Measurements from ENCODE around the gene USH1C. TPM values are rescaled to one million over a fixed set of nuclear protein-coding genes. Genes with fewer than 3 reads are reported as not detected.

The USH1C gene
- total and polyA plus RNA-seq, 7 donors: 0.05 to 0.44 (median 0.14) TPM; not detected in 4

DNA sequence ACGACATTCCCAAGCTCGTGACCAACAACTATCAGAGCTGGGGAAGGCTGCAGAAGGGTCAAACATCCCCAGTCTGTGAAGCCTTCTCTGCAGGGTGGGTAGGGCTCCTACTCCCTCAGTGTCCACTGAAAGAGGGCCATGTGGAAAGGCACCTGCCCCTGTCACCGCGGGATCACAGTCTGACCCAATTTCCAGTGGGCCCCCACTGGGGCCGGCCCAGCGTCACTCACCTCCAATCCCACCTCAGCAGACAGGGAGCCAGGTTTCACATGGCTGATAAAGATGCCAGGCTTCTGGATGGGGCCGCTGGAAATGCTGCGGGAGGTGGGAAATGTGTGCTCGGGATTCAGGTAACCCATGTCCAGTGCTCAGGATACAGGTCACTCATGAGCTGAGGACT, 20.0 kb downstream of the USH1C start:
- peaks cover 3% of the 10 kb centered on the region for H3K4me1 ChIP-seq
- no peaks in the 10 kb centered on the region for H3K27me3 ChIP-seq (ENCODE audit: insufficient read depth in 3 of 3, low read length in 2 of 3)
- TF ChIP-seq, protein P1, sequence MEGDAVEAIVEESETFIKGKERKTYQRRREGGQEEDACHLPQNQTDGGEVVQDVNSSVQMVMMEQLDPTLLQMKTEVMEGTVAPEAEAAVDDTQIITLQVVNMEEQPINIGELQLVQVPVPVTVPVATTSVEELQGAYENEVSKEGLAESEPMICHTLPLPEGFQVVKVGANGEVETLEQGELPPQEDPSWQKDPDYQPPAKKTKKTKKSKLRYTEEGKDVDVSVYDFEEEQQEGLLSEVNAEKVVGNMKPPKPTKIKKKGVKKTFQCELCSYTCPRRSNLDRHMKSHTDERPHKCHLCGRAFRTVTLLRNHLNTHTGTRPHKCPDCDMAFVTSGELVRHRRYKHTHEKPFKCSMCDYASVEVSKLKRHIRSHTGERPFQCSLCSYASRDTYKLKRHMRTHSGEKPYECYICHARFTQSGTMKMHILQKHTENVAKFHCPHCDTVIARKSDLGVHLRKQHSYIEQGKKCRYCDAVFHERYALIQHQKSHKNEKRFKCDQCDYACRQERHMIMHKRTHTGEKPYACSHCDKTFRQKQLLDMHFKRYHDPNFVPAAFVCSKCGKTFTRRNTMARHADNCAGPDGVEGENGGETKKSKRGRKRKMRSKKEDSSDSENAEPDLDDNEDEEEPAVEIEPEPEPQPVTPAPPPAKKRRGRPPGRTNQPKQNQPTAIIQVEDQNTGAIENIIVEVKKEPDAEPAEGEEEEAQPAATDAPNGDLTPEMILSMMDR (IDR thresholded peaks at IDR 0.05): no peak
- H3K9me3 ChIP-seq: no peaks in the 10 kb centered on the region
- H3K36me3 ChIP-seq (ENCODE audit: insufficient read depth in 1 of 2, low read depth in 1 of 2): no peaks in the 10 kb centered on the region
- DNase-seq: no peak
- no peak overlapping the region for H3K4me3 ChIP-seq
- intact Hi-C loops (cut with DNase I): no loop called here
- H3K27ac ChIP-seq: no peak overlapping the region
- no peak for ATAC-seq
- 91 to 96% (median 92%) methylated on average over 9 of the region's 9 CpGs for WGBS, 3 donors

DNA sequence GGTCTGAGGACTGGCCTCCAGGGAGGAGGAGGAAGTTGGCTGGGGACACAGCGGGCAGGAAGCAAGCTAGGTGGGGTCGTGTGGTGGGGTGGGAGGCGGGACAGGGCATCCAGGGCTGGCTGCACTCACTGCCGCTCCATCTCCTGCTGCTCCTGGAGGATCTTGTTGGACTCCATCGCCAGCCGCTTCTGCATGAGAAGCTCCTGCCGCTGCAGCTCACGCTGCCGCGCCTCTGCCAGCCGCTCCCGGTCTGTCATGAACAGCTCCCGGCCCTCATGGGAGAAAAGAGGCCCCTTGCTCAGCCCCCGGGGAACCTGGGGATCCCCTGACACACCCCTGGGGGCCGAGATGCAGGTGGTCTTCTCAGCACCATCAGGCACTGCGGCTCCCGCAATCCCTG, 21.6 kb downstream of the USH1C start:
- TF ChIP-seq, protein P1 (IDR thresholded peaks at IDR 0.05): no peak
- DNase-seq (no peak), ATAC-seq (no peak)
- H3K36me3 ChIP-seq (ENCODE audit: insufficient read depth in 1 of 2, low read depth in 1 of 2): no peaks in the 10 kb centered on the region
- H3K27me3 ChIP-seq (ENCODE audit: insufficient read depth in 3 of 3, low read length in 2 of 3): no peaks in the 10 kb centered on the region
- no peak overlapping the region for H3K4me3 ChIP-seq
- no peak overlapping the region for H3K27ac ChIP-seq
- H3K4me1 ChIP-seq: no peaks in the 10 kb centered on the region
- intact Hi-C loops (cut with DNase I): no loop called here
- WGBS, 3 donors: 88 to 92% (median 90%) methylated on average over 16 to 17 of the region's 17 CpGs
- H3K9me3 ChIP-seq: no peaks in the 10 kb centered on the region

GRCh38 chr11:17521106-17521900, 22.9 kb downstream of the USH1C start:
- no peak for DNase-seq
- no peaks in the 10 kb centered on the region for H3K9me3 ChIP-seq

GRCh38 chr11:17519061-17519885, 24.9 kb downstream of the USH1C start:
- Histone ChIP-seq H3K27ac (no peak overlapping the region), H3K4me1 (no peaks in the 10 kb centered on the region), H3K9me3 (no peaks in the 10 kb centered on the region), H3K4me3 (no peak overlapping the region), H3K27me3 (ENCODE audit: insufficient read depth in 3 of 3, low read length in 2 of 3) (no peaks in the 10 kb centered on the region), H3K36me3 (ENCODE audit: insufficient read depth in 1 of 2, low read depth in 1 of 2) (no peaks in the 10 kb centered on the region)
- WGBS, 3 donors: 72 to 78% (median 74%) methylated on average over 7 of the region's 7 CpGs
- TF ChIP-seq, protein P1 (IDR thresholded peaks at IDR 0.05): no peak
- intact Hi-C loops (cut with DNase I): no loop called here
- ATAC-seq (no peak), DNase-seq (no peak)

More at GRCh38 chr11:17521106-17521900, 22.9 kb downstream of the USH1C start:
- Histone ChIP-seq H3K36me3 (ENCODE audit: insufficient read depth in 1 of 2, low read depth in 1 of 2) (no peaks in the 10 kb centered on the region), H3K4me1 (no peaks in the 10 kb centered on the region), H3K27me3 (ENCODE audit: insufficient read depth in 3 of 3, low read length in 2 of 3) (no peaks in the 10 kb centered on the region), H3K27ac (no peak overlapping the region), H3K4me3 (no peak overlapping the region)
- TF ChIP-seq, protein P1 (IDR thresholded peaks at IDR 0.05): no peak
- 89 to 96% (median 91%) methylated on average over 11 of the region's 11 CpGs for WGBS, 3 donors
- no peak for ATAC-seq
- intact Hi-C loops (cut with DNase I): no loop called here
